K562 (cell line): ENCODE data around the gene HLCS. TPM values are rescaled to one million over a fixed set of nuclear protein-coding genes. Genes with fewer than 3 reads are reported as not detected.

ENCODE experiments used
- BRD9 ChIP-seq: fragments of 450-650 bp; IDR thresholded peaks from 2 replicates; pipeline ENCODE4 v1.6.1; 2018; ENCODE audit warnings: low read depth; ENCODE audit not compliant: partially characterized antibody
- FOXP1 ChIP-seq: sonication (generic); formaldehyde crosslinking; IDR thresholded peaks from 2 replicates; pipeline ENCODE4 v1.8.0; 2022; ENCODE audit warnings: mild to moderate bottlenecking, missing genetic modification reagents
- HLTF ChIP-seq: fragments of 450-650 bp; IDR thresholded peaks from 2 replicates; pipeline ENCODE4 v1.6.1; 2016
- HSF4 ChIP-seq: fragments of 250-450 bp; sonication (Bioruptor Pico); IDR thresholded peaks from 2 replicates; pipeline ENCODE4 v2.1.2; 2022; ENCODE audit warnings: mild to moderate bottlenecking, moderate library complexity, borderline replicate concordance
- KAT2B ChIP-seq: IDR thresholded peaks from one replicate; pipeline ENCODE4 v1.6.1; 2012; ENCODE audit warnings: low read depth, mild to moderate bottlenecking, control low read depth, inconsistent platforms, low read length, moderate library complexity
- KDM1A ChIP-seq, 2 experiments: fragments of 450-650 bp; IDR thresholded peaks; 2 replicates each; pipeline ENCODE4 v1.6.1; 2016; ENCODE audit warnings: mild to moderate bottlenecking in 2 of 2
- KHSRP ChIP-seq: fragments of 450-650 bp; IDR thresholded peaks from 2 replicates; pipeline ENCODE4 v1.6.1; 2017
- MYC ChIP-seq, 2 experiments: fragments of 250-450 bp in 1 of 2; sonication (Bioruptor Pico) in 1 of 2; IDR thresholded peaks; 2 replicates each; pipeline versions ENCODE4 v1.5.1 to v1.6.1; 2012 to 2021; ENCODE audit warnings: low read depth in 2 of 2, borderline replicate concordance in 1 of 2, improper control_type of control experiment in 1 of 2, low read length in 1 of 2, mild to moderate bottlenecking in 1 of 2, moderate library complexity in 1 of 2
- NCOA1 ChIP-seq: fragments of 450-650 bp; IDR thresholded peaks from 2 replicates; pipeline ENCODE4 v1.6.1; 2016; ENCODE audit warnings: low read depth
- PHF8 ChIP-seq: fragments of 200-600 bp; sonication (generic); IDR thresholded peaks from 2 replicates; pipeline ENCODE4 v1.6.1; 2012; ENCODE audit warnings: mixed run types, mild to moderate bottlenecking, inconsistent platforms, low read length, moderate library complexity, borderline replicate concordance
- PML ChIP-seq: IDR thresholded peaks from 2 replicates; pipeline ENCODE4 v1.6.1; 2012; ENCODE audit warnings: low read length, inconsistent platforms
- POLR3A ChIP-seq: IDR thresholded peaks from 2 replicates; pipeline ENCODE4 v1.6.1; 2011; ENCODE audit warnings: borderline replicate concordance, mild to moderate bottlenecking, moderate library complexity; ENCODE audit not compliant: insufficient read length, insufficient read depth; ENCODE audit errors: extremely low read depth
- PRMT5 ChIP-seq: sonication (generic); formaldehyde crosslinking; IDR thresholded peaks from 2 replicates; pipeline ENCODE4 v1.5.0; 2020; ENCODE audit warnings: missing genetic modification reagents
- SIN3A ChIP-seq, 2 experiments: fragments of 150-350 bp in 1 of 2; IDR thresholded peaks; 2 replicates each; pipeline ENCODE4 v1.6.1; 2011 to 2016; ENCODE audit warnings: borderline replicate concordance in 2 of 2, low read depth in 2 of 2, low read length in 2 of 2, mild to moderate bottlenecking in 2 of 2, moderate library complexity in 2 of 2; ENCODE audit not compliant: control insufficient read depth in 1 of 2
- WHSC1 ChIP-seq: IDR thresholded peaks from one replicate; pipeline ENCODE4 v1.6.1; 2012; ENCODE audit warnings: low read length, control low read depth, inconsistent platforms
- ZFP1 ChIP-seq: fragments of 450-650 bp; formaldehyde crosslinking; IDR thresholded peaks from 2 replicates; pipeline ENCODE4 v1.4.0; 2020; ENCODE audit warnings: mild to moderate bottlenecking, mixed read lengths
- ZNF668 ChIP-seq: fragments of 250-450 bp; sonication (Bioruptor Pico); IDR thresholded peaks from 2 replicates; pipeline ENCODE4 v1.8.0; 2022; ENCODE audit warnings: mild to moderate bottlenecking, inconsistent platforms
- ZNF75A ChIP-seq: fragments of 450-650 bp; formaldehyde crosslinking; IDR thresholded peaks from 2 replicates; pipeline ENCODE4 v1.4.0; 2020; ENCODE audit warnings: mild to moderate bottlenecking
- polyA plus RNA-seq, 8 experiments: library from polyadenylated mRNA; depleted of rRNA in 4 of 8; stranded (reverse) in 5 of 8; unstranded in 3 of 8; fragments of >200 nt; fragmentation: Nextera tagmentation in 2 of 8; fragmentation: Illumina TruSeq in 1 of 8; extraction: Ambion mirVana in 2 of 8; extraction: Trizol in 1 of 8; gene quantifications; 2 replicates each; pipeline versions ENCODE4 v1.2.1 to v1.2.3, GENCODE V29; 2011 to 2014; ENCODE audit warnings: inconsistent platforms in 1 of 8, missing spikeins in 1 of 8
- total RNA-seq, 7 experiments: library from RNA; depleted of rRNA in 6 of 7; stranded (reverse); fragments of >200 nt in 6 of 7; fragmentation: Illumina TruSeq in 2 of 7; extraction: Trizol in 2 of 7; gene quantifications; 2 replicates each; pipeline versions ENCODE4 v1.2.1 to v1.2.3, GENCODE V29; 2011 to 2021; ENCODE audit warnings: low replicate concordance in 1 of 7
- TF ChIP-seq, protein P1 (sequence below): fragments of 250-450 bp; sonication (Bioruptor Pico); IDR thresholded peaks from 2 replicates; pipeline ENCODE4 v1.4.0; 2020
- TF ChIP-seq, protein P2 (sequence below): sonication (generic); formaldehyde crosslinking; IDR thresholded peaks from 2 replicates; pipeline ENCODE4 v1.8.0; 2022; ENCODE audit warnings: missing genetic modification reagents, mild to moderate bottlenecking, borderline replicate concordance
- TF ChIP-seq, protein P3 (sequence below): fragments of 450-650 bp; IDR thresholded peaks from 2 replicates; pipeline ENCODE4 v1.6.1; 2016; ENCODE audit warnings: low read depth, mild to moderate bottlenecking, moderate library complexity

Gene HLCS
- total and polyA plus RNA-seq, 9 of the 15 experiments (the other 6 are each of a cell fraction or from before 2014, with no cell fraction given): 3.0 to 21.5 (median 17.1) TPM

DNA sequence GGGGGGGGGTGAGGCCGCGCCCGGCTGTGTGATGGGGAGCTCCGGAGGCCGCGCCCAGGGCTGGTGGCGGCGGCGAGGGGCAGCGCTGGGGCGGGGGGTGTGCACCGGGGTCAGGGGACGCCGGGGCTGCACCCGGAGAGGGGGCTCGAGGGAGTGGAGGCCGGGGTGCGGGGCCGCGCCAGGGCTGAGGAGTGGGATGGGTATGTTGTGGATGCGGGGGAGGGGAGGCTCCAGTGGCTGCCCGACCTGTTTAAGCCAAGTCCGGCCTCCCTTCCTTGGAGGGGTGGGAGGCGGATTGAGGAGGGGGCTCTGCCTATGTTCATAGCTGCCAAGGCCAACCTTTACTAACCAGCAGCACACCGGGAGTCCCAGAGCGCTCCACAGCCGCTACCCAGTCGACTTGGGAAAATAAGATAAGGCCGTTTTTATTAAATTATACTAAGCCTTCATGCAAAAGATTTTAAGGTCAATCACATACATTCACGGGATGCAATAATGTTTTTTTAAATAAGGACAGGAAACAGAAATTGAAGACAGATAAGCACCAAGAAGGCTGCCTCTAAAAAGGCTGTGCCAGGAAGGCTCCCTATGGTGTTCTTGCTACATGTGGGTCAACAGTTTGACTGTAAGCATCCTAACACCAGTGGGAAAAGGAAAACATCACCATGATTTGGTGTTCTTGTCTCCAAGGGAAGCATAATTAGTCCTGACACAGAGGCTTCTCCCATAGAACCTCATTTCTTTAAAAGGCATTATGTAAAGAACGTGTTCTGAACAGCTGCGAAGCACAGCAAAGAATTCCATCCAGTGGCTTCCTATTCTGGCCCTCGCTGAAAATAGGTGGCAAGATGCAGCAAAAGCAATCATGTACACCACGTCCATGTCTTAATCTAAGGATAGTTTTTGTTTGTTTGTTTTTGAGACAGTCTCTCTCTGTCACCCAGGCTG, 626 bp upstream of the HLCS start (continued):
- no peak for TF ChIP-seq SIN3A (IDR thresholded peaks at IDR 0.05; ENCODE audit: borderline replicate concordance in 2 of 2, control insufficient read depth in 1 of 2, low read depth in 2 of 2, low read length in 2 of 2)
- 0 out of 2 replicates have a peak, but pooled peaks have one; percentile 27 for TF ChIP-seq PML
- TF ChIP-seq KDM1A (IDR thresholded peaks at IDR 0.05): no peak
- no peak for TF ChIP-seq KAT2B
- TF ChIP-seq, protein P1, sequence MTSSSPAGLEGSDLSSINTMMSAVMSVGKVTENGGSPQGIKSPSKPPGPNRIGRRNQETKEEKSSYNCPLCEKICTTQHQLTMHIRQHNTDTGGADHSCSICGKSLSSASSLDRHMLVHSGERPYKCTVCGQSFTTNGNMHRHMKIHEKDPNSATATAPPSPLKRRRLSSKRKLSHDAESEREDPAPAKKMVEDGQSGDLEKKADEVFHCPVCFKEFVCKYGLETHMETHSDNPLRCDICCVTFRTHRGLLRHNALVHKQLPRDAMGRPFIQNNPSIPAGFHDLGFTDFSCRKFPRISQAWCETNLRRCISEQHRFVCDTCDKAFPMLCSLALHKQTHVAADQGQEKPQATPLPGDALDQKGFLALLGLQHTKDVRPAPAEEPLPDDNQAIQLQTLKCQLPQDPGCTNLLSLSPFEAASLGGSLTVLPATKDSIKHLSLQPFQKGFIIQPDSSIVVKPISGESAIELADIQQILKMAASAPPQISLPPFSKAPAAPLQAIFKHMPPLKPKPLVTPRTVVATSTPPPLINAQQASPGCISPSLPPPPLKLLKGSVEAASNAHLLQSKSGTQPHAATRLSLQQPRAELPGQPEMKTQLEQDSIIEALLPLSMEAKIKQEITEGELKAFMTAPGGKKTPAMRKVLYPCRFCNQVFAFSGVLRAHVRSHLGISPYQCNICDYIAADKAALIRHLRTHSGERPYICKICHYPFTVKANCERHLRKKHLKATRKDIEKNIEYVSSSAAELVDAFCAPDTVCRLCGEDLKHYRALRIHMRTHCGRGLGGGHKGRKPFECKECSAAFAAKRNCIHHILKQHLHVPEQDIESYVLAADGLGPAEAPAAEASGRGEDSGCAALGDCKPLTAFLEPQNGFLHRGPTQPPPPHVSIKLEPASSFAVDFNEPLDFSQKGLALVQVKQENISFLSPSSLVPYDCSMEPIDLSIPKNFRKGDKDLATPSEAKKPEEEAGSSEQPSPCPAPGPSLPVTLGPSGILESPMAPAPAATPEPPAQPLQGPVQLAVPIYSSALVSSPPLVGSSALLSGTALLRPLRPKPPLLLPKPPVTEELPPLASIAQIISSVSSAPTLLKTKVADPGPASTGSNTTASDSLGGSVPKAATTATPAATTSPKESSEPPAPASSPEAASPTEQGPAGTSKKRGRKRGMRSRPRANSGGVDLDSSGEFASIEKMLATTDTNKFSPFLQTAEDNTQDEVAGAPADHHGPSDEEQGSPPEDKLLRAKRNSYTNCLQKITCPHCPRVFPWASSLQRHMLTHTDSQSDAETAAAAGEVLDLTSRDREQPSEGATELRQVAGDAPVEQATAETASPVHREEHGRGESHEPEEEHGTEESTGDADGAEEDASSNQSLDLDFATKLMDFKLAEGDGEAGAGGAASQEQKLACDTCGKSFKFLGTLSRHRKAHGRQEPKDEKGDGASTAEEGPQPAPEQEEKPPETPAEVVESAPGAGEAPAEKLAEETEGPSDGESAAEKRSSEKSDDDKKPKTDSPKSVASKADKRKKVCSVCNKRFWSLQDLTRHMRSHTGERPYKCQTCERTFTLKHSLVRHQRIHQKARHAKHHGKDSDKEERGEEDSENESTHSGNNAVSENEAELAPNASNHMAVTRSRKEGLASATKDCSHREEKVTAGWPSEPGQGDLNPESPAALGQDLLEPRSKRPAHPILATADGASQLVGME: no peak
- no peak for TF ChIP-seq FOXP1
- no peak for TF ChIP-seq POLR3A
- no peak for TF ChIP-seq PRMT5 (CRISPR knock-in tag)
- TF ChIP-seq HSF4 (CRISPR knock-in tag): no peak
- no peak for TF ChIP-seq NCOA1
- TF ChIP-seq KHSRP: no peak
- TF ChIP-seq ZNF668 (CRISPR knock-in tag): no peak
- TF ChIP-seq MYC (IDR thresholded peaks at IDR 0.05; ENCODE audit: low read depth, low read length): no peak
- no peak for TF ChIP-seq MYC (CRISPR knock-in tag; IDR thresholded peaks at IDR 0.05; ENCODE audit: borderline replicate concordance, low read depth)
- no peak for TF ChIP-seq ZNF75A (CRISPR knock-in tag)
- TF ChIP-seq, protein P2, sequence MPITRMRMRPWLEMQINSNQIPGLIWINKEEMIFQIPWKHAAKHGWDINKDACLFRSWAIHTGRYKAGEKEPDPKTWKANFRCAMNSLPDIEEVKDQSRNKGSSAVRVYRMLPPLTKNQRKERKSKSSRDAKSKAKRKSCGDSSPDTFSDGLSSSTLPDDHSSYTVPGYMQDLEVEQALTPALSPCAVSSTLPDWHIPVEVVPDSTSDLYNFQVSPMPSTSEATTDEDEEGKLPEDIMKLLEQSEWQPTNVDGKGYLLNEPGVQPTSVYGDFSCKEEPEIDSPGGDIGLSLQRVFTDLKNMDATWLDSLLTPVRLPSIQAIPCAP (CRISPR knock-in tag): no peak
- TF ChIP-seq HLTF: no peak
- TF ChIP-seq, protein P3, sequence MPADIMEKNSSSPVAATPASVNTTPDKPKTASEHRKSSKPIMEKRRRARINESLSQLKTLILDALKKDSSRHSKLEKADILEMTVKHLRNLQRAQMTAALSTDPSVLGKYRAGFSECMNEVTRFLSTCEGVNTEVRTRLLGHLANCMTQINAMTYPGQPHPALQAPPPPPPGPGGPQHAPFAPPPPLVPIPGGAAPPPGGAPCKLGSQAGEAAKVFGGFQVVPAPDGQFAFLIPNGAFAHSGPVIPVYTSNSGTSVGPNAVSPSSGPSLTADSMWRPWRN: no peak
- TF ChIP-seq WHSC1: no peak
- no peak for TF ChIP-seq BRD9
- no peak for TF ChIP-seq PHF8
- TF ChIP-seq ZFP1: no peak
